SU-DHL-6 (cell line): ENCODE results near the gene RNF225.
A peak's percentile ranks its signal among the peaks of the same experiment; 100 is the strongest.

ENCODE experiments used
- H2AFZ ChIP-seq: fragments of 200-600 bp; sonication (generic); 2 replicates; pipeline ENCODE4 v1.6.1; 2014; ENCODE audit warnings: low read depth, mild to moderate bottlenecking, moderate library complexity, mixed read lengths, antibody characterized with exemption, low read length; ENCODE audit not compliant: severe bottlenecking
- H3F3A ChIP-seq: fragments of 200-600 bp; shearing (Covaris generic); 2 replicates; pipeline ENCODE4 v1.6.0; 2016; ENCODE audit warnings: antibody characterized with exemption, mild to moderate bottlenecking; ENCODE audit not compliant: insufficient read depth
- H3K27ac ChIP-seq: fragments of 200-600 bp; sonication (generic); 2 replicates; pipeline ENCODE4 v1.5.1; 2016; ENCODE audit warnings: low read depth, mild to moderate bottlenecking, low read length, moderate library complexity, mixed read lengths
- H3K27me3 ChIP-seq: fragments of 200-600 bp; sonication (generic), shearing (Covaris generic); 2 replicates; pipeline ENCODE4 v1.6.0; 2014; ENCODE audit warnings: mild to moderate bottlenecking, low read length
- H3K36me3 ChIP-seq: fragments of 200-600 bp; sonication (generic); 2 replicates; pipeline ENCODE4 v1.6.1; 2014; ENCODE audit warnings: mild to moderate bottlenecking, low read length, mixed read lengths
- H3K4me2 ChIP-seq: fragments of 300-600, 200-600 bp; shearing (Covaris generic), sonication (generic); 2 replicates; pipeline ENCODE4 v1.6.0; 2014; ENCODE audit warnings: low read length, low read depth, mild to moderate bottlenecking; ENCODE audit not compliant: poor library complexity, severe bottlenecking
- H3K4me3 ChIP-seq: fragments of 200-600 bp; sonication (generic); 2 replicates; pipeline ENCODE4 v1.5.1; 2014; ENCODE audit warnings: antibody characterized with exemption, low read length, mild to moderate bottlenecking, mixed read lengths; ENCODE audit not compliant: insufficient read depth, poor library complexity, severe bottlenecking
- H3K79me2 ChIP-seq: fragments of 200-600 bp; sonication (generic); 2 replicates; pipeline ENCODE4 v1.6.1; 2014; ENCODE audit warnings: mild to moderate bottlenecking, low read length, moderate library complexity; ENCODE audit not compliant: insufficient read depth
- H3K9ac ChIP-seq: fragments of 200-600 bp; sonication (generic); 2 replicates; pipeline ENCODE4 v1.7.0; 2014; ENCODE audit warnings: mild to moderate bottlenecking, low read length
- H3K9me2 ChIP-seq: fragments of 200-600 bp; sonication (generic); replicated peaks from 2 replicates; pipeline ENCODE4 v1.6.1; 2014; ENCODE audit warnings: low read length; ENCODE audit not compliant: insufficient read depth
- H3K9me3 ChIP-seq: fragments of 200-600 bp; sonication (generic); 2 replicates; pipeline ENCODE4 v1.6.1; 2014; ENCODE audit warnings: low read length, mixed read lengths; ENCODE audit not compliant: insufficient read depth
- H4K20me1 ChIP-seq: fragments of 200-600 bp; sonication (generic); 2 replicates; pipeline ENCODE4 v1.6.1; 2014; ENCODE audit warnings: low read depth, mild to moderate bottlenecking, antibody characterized with exemption, low read length, moderate library complexity, mixed read lengths
- EZH2phosphoT487 ChIP-seq: fragments of 200-600 bp; sonication (generic), shearing (Covaris generic); conservative IDR thresholded peaks from 2 replicates; pipeline ENCODE4 v1.6.1; 2018; ENCODE audit warnings: mild to moderate bottlenecking, antibody characterized with exemption, low read length, moderate library complexity, mixed read lengths
- TF ChIP-seq, protein P1 (sequence below): fragments of 200-600 bp; sonication (generic); IDR thresholded peaks from one replicate; pipeline ENCODE4 v1.5.1; 2017; ENCODE audit warnings: antibody characterized with exemption, mild to moderate bottlenecking, low read length, moderate library complexity; ENCODE audit not compliant: insufficient read depth, poor library complexity, severe bottlenecking

Gene RNF225

DNA sequence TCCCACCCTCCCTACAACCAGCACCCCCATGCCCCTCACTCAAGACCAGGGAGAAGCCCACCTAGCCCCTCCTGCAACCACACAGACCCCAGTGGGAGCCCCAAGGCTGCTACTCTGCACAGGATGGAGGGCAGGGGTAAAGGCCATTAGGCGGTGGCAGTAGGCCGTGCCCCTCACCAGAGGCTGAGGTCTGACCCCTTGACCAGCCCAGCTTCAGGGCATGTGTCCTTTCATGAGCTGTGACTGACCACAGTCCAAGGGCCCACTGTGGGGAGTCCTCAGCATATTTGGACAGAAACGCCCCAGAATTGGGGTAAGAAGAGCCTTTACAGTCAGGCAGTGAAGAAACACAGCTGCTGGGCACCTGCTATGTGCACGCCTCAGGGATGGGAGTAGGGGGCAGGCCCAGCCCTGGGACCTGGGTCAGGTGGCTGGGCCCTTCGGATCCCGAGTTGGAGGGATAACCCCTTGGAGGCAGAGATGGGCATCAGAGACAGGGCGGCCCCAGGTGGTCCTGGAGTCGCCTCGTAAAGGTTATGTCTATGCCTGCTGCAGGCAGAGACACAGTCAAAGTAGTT is 10.1 kb upstream of the RNF225 start:
- TF ChIP-seq, protein P1, sequence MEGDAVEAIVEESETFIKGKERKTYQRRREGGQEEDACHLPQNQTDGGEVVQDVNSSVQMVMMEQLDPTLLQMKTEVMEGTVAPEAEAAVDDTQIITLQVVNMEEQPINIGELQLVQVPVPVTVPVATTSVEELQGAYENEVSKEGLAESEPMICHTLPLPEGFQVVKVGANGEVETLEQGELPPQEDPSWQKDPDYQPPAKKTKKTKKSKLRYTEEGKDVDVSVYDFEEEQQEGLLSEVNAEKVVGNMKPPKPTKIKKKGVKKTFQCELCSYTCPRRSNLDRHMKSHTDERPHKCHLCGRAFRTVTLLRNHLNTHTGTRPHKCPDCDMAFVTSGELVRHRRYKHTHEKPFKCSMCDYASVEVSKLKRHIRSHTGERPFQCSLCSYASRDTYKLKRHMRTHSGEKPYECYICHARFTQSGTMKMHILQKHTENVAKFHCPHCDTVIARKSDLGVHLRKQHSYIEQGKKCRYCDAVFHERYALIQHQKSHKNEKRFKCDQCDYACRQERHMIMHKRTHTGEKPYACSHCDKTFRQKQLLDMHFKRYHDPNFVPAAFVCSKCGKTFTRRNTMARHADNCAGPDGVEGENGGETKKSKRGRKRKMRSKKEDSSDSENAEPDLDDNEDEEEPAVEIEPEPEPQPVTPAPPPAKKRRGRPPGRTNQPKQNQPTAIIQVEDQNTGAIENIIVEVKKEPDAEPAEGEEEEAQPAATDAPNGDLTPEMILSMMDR, result no peak
- TF ChIP-seq EZH2phosphoT487, result no peak
- peak overlapping the region; percentile 68 for H3K4me2 ChIP-seq
- no peak overlapping the region for H2AFZ ChIP-seq
- H3K27ac ChIP-seq, result peak overlapping the region; percentile 92
- H4K20me1 ChIP-seq, result peaks cover 15% of the 10 kb centered on the region
- no peaks in the 10 kb centered on the region for H3K9me3 ChIP-seq
- H3F3A ChIP-seq, result peaks cover 17% of the 10 kb centered on the region
- H3K9me2 ChIP-seq, result no peaks in the 10 kb centered on the region
- H3K36me3 ChIP-seq, result peaks cover 10% of the 10 kb centered on the region
- H3K9ac ChIP-seq, result peak overlapping the region; percentile 98
- H3K79me2 ChIP-seq, result peaks cover 33% of the 10 kb centered on the region
- H3K4me3 ChIP-seq, result peak overlapping the region; percentile 78
- no peaks in the 10 kb centered on the region for H3K27me3 ChIP-seq

DNA sequence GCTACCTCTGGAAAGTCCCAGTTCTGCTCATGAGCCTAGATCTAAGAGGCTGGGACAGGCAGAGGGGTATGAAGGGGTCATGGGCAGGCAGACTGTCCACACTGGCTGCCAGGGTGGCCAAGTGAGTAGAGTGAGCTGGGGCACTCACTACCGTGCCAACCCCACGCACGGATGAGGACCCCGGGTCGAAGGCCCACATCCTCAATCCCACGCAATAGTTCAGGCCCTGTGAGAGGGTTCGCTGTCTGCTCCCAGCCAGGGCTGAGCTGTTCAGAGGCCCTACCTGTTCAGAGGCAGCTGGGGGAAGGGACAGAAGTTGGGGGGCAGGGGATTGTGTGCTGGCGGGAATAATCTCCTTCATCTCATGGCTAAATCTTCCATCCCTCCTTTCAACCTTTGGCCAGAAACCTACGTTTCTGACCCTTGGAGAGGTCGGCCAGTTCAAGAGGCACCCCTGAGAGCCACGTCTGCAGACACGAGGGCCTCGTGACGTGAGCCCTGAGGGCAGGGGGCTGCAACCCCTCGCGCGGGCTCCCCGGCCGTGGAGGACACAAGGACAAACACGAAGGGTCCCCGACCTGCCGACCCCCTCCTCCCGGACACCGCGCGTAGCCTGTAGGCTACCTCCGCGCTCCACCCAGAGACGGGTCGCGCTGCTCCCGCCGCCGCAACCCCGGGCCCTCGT is 9.4 kb upstream of the RNF225 start:
- Histone ChIP-seq H3K36me3 (peaks cover 16% of the 10 kb centered on the region), H3K4me2 (peak overlapping the region; percentile 68), H3K79me2 (peaks cover 39% of the 10 kb centered on the region), H3F3A (peaks cover 17% of the 10 kb centered on the region), H3K27ac (peak overlapping the region; percentile 92), H2AFZ (no peak overlapping the region), H3K27me3 (no peaks in the 10 kb centered on the region), H3K9me3 (no peaks in the 10 kb centered on the region), H3K4me3 (peak overlapping the region; percentile 78), H3K9ac (peak overlapping the region; percentile 98), H4K20me1 (peaks cover 21% of the 10 kb centered on the region), H3K9me2 (no peaks in the 10 kb centered on the region)
- TF ChIP-seq, protein P1, result no peak
- TF ChIP-seq EZH2phosphoT487, result no peak

DNA sequence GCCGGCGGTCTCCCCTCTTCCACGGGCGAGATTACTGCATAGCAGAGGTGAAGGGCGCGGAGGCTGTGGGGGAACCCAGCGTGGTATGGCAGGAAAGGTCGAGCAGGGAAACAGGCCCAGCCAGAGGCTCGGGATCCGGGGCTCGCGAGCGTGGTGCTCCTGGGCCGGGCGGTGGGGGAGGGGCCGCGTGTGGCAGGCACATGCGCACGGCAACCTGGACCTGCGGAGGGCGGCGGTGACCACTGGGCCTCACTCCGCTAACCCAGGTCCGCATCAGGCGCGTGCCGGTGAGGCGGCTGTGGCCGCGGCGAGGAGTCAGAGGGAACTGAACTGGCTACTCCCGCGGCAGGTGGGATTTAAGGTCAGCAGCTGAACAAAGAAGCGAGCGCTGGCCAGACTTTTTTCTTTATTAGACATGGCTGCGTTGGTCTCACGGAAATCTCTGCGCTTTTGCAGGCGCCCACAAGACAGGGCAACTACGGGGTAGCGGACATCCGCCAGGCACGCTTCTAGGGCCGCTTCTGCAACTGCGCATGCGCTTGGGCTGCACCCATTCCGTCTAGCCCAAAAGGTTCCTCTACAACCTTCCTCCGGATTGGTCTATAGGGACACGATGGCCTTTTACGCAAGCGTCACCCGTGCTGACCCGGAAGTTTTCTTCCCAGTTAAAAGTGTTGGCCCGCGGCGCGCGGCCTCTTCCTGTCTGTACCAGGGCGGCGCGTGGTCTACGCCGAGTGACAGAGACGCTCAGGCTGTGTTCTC is 8.7 kb upstream of the RNF225 start, which contains the start of gene RPS5:
TSS of gene RPS5 (plus strand) at position 694 of the 762 bp plus-strand sequence. CDS start 869 bp downstream, outside the sequence.
- Histone ChIP-seq H3K79me2 (peaks cover 45% of the 10 kb centered on the region), H3K9me2 (no peaks in the 10 kb centered on the region), H3K9me3 (no peaks in the 10 kb centered on the region), H4K20me1 (peaks cover 21% of the 10 kb centered on the region), H3K4me3 (peak within 1 kb of the TSS; percentile 99), H3K36me3 (peaks cover 16% of the 10 kb centered on the region), H3K27ac (peak within 1 kb of the TSS; percentile 92), H3K27me3 (no peaks in the 10 kb centered on the region), H3K4me2 (peak within 1 kb of the TSS; percentile 87), H3F3A (peaks cover 13% of the 10 kb centered on the region), H3K9ac (peak within 1 kb of the TSS; percentile 98), H2AFZ (no peak within 1 kb of the TSS)
- TF ChIP-seq EZH2phosphoT487, result no peak
- TF ChIP-seq, protein P1, result no peak
